A172 (cell line): ENCODE data around the gene CASR. TPM values are rescaled to one million over a fixed set of nuclear protein-coding genes. Genes with fewer than 3 reads are reported as not detected.
"Not testable (repeated sequence)": the region's sequence is repeated elsewhere in the genome, so short reads cannot be mapped to it uniquely, and the experiment has no call there.

Experiments used
- DNase-seq: peaks from one replicate; pipeline ENCODE4 v3.0.0-alpha.2; 2015; ENCODE audit warnings: low spot score
- total RNA-seq: library from RNA; depleted of rRNA; stranded (reverse); fragments of >200 nt; shearing (Covaris generic); gene quantifications from 2 replicates; pipeline ENCODE4 v1.2.3, GENCODE V29; 2014; rRNA removed

Gene CASR, protein sequence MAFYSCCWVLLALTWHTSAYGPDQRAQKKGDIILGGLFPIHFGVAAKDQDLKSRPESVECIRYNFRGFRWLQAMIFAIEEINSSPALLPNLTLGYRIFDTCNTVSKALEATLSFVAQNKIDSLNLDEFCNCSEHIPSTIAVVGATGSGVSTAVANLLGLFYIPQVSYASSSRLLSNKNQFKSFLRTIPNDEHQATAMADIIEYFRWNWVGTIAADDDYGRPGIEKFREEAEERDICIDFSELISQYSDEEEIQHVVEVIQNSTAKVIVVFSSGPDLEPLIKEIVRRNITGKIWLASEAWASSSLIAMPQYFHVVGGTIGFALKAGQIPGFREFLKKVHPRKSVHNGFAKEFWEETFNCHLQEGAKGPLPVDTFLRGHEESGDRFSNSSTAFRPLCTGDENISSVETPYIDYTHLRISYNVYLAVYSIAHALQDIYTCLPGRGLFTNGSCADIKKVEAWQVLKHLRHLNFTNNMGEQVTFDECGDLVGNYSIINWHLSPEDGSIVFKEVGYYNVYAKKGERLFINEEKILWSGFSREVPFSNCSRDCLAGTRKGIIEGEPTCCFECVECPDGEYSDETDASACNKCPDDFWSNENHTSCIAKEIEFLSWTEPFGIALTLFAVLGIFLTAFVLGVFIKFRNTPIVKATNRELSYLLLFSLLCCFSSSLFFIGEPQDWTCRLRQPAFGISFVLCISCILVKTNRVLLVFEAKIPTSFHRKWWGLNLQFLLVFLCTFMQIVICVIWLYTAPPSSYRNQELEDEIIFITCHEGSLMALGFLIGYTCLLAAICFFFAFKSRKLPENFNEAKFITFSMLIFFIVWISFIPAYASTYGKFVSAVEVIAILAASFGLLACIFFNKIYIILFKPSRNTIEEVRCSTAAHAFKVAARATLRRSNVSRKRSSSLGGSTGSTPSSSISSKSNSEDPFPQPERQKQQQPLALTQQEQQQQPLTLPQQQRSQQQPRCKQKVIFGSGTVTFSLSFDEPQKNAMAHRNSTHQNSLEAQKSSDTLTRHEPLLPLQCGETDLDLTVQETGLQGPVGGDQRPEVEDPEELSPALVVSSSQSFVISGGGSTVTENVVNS
- total RNA-seq: not detected in 2 replicates

DNA sequence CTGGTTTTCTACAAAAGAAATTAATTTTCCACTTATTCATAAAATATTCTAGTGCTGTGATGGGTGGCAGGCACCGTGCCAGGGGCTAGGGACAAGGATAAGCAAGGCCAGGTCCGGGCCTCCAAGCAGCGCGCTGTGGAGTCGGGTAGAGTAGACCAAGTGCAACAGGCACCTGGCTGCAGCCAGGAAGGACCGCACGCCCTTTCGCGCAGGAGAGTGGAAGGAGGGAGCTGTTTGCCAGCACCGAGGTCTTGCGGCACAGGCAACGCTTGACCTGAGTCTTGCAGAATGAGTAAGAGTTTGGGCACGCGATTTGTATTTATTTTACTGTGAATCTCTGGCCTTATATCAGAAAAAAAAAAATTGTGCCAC lies at the start of gene CASR:
CASR (plus strand) TSS at position 148 of the 372 bp plus-strand sequence. CDS start 70,522 bp downstream, outside the sequence.
- DNase-seq: no peak

DNA sequence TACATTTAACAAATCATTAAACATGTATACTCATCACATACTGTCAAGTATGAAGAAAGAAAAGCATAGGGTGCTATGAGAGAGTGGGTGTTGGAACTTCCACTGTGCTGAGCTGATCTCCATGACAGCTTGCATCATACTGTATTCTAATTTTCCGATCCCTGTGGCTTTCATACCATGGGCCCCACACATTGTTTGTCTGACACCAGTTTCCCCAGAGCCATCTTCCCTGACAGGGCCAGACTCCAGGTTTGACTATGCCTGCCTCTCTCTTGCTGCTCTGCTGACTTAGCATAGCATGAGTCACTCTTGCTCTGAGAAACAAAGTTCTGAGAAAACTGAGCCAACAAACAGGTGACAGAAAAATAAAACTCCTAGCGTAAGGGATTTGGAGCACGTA lies 37.0 kb upstream of the CASR start:
- no peak for DNase-seq

DNA sequence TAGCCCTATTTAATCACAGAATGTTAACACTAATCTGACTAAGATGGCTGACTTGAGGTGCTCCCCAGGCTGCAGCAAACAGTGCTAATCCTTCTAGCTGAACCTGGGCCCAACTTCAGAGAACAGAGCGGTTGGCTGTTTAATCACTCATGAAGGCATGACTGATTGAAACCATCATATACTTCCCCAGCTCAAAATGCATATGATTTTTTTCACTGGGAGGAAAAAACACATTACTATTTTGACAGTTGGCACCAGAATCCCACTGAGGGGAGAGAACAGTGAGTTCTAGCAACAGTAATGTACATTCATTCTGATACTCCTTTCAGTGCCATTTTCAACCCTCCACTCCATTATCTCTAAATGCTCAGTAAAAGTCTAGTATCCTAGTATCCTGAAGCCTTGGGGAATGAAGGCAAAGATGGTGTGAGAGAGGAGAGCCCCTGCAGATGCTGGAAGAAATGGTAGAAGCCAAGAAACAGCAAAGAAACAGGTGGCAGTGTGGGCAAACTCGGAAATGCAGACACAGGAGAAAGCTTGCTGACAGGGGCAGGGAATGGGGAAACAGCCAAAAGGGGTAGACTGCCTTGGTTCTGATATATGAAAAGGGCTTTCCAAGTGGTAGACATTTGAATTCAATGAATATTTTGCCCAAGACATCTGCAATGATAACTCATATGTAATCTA lies 34.4 kb upstream of the CASR start:
- DNase-seq: no peak

DNA sequence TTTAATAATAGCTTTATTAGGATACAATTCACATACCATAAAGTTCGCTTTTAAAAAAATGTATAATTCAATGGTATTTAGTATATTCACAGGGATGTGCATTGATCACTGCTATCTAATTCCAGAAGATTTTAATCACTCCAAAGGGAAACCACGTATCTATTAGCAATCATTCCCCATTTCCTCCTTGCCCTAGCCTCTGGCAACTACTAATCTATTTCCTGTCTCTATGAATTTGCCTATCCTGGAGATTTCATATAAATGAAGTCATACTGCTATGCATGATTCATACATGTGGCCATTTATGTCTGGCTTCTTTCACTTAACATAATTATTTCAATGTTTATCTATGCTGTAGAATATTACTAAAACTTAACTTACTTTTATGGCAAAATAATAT lies 32.0 kb upstream of the CASR start:
- no peak for DNase-seq

DNA sequence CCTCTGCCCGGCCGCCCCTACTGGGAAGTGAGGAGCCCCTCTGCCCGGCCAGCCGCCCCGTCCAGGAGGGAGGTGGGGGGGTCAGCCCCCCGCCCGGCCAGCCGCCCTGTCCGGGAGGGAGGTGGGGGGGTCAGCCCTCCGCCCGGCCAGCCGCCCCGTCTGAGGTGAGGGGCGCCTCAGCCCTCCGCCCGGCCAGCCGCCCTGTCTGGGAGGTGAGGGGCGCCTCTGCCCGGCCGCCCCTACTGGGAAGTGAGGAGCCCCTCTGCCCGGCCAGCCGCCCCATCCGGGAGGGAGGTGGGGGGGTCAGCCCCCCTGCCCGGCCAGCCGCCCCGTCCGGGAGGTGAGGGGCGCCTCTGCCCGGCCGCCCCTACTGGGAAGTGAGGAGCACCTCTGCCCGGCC lies 18.5 kb upstream of the CASR start:
- not testable (repeated sequence) for DNase-seq

DNA sequence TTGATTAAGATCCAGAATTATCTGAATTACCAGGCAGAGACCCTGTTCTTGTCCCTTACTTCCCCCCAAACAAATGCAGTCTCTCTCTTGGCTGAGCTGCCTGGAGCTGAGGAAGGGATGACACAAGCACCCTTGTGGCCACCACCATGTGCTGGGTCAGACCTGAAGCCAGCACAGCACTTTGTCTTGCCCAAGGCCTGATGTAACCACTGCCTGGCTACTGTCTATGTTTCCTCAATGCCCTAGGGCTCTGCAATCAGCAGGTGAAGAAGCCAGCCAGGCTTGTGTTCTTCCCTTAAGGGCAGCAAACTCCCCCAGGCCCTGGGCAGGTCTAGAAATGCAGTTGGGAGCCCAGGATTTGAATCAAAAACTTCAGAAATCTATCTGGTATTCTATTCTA lies 15.8 kb upstream of the CASR start:
- DNase-seq: no peak

DNA sequence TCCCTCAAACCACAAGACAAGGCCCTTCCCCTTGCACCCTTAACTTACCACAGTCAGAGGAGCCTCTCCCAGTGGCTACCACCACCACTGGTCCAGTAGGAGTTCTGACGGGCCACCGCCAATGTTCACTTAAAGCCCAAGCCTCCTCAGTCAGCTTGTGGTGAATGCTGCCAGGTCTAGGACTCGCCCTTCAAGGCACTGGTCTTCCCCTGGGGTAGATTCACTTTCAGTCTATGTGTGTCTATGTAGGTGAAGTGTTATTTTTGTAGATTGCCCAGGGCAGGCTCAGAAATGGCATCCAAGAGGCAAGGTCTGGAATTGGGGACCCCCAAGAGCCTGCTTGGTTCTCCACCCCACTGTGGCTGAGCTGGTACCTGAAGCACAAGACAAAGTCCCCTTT lies 15.4 kb upstream of the CASR start:
- DNase-seq: no peak

DNA sequence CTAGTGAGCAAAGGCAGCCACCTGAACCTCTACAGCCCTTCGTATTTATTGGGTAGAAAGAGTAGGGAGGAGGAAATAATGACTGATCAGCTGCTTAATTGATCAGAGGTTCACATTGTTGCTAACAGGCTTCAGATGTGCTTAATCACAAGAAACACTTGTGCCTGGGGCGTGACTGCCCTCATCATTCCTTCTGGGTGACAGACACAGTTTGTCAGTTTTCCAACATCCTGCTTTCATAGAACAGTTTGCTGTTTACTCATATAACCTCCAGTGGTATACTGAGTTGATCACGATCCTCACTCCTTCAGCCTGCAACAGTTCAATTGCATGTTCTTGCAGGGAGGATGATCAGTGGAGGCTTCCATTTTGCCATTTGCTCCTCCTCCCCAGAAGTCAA lies 13.6 kb upstream of the CASR start:
- DNase-seq: no peak

DNA sequence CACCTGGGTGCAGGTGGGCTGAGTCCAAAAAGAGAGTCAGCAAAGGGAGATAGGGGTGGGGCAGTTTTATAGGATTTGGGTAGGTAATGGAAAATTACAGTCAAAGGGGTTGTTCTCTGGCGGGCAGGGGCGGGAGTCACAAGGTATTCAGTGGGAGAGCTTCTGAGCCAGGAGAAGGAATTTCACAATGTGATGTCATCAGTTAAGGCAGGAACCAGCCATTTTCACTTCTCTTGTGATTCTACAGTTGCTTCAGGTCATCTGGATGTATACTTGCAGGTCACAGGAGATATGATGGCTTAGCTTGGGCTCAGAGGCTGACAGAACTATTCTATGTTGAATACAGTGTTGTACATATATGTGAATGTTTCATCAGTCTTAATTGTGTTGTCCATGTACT lies 12.1 kb upstream of the CASR start:
- DNase-seq: not testable (repeated sequence)

DNA sequence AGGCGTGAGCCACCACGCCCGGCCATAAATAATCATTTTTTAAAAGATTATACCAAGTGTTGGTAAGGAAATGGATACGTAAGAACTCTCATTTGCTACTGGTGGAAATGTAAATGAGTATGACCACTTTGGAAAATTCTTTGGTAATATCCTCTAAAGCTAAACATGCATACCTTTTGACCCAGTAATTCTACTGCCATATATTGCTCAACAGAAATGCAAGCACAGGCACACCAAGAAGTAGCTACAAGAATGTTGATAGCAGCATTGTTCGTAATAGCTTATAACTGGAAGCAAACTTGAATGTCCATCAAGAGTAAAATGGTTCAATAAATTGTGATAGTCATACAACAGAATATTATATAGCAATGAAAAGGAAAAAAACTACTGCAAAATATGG lies 4.8 kb upstream of the CASR start:
- DNase-seq: no peak

DNA sequence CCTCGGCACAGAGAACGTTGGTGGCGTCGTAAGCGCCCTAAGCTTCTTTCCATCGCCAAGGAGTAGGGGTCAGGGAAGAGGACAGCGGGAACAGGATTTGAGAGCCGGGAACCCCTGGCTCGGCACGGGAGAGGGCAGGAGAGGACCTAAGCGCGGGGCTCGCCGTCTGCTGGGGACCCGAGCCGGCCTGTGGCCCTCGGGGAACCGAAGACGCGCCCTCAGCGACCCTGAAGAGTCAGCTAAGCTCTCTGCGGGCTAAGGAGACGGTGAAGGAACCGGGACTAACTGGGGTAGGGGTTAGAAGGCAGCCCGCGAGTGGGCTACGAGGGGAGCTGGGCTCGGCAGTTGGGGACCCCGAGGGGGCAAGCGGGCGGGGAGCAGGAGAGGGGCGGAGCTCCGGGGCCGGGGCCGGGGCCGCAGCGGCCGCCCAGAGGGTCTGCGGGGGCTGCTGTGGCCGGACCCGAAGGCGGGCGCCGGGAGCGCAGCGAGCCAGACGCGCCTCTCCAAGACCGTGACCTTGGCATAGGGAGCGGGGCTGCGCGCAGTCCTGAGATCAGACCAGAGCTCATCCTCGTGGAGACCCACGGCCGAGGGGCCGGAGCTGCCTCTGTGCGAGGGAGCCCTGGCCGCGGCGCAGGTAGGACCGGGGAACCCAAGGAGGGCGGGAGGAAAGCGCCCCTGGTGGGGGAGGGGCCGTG lies 574 bp downstream of the CASR start:
- no peak for DNase-seq

DNA sequence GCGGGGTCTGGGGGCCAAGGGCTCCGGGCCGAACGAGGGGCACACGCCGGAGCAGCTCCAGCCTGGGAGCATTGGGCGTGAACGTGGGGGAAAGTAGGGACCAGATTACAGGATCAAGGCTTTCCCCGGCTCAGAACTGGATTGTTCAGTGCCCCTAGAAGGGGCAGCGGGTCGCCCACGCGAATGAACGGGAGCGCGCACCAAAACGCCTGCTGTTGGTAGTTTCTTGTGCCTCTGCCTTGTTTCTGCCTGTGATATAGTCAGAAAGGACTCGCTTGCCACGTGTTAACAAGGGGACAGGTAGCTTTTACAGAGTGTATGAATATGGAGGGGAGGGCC lies 1.1 kb downstream of the CASR start:
- no peak for DNase-seq

DNA sequence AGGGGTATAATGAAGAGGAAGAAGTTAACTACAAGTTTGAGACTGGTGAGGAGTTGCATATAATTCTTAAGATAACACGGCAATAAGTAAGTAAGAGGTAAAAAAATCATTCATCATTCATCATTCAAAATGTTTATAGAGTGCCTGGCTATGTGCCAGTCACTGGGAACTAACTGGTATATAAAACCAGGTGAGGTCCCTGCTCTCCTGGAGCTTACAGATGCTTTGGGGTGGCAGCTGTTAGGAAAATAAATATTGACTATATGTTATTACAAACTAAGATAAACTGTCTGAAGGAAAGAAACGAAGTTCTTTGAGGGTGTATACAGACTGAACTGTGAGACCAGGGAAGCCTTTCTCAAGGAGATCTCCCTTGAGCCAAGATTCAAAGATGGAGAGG lies 2.9 kb downstream of the CASR start:
- no peak for DNase-seq

DNA sequence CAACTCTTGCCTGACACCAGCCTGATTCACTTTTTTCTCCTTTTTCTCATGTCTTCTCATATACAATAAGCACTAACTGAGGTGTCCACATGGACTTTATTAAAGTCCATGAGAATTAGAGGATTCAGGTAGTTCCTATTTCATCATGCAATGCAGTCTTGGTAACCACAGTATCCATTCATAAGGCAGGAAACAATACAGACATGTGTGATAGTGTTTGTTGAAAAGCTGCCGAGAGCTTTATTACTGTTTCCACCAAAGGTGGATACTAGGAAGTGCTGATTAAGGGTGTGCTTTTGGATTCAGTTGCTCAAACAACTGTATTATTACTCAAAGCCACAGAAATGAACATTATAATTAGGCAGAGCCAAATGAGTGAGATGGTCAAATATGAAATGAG lies 5.3 kb downstream of the CASR start:
- DNase-seq: no peak

DNA sequence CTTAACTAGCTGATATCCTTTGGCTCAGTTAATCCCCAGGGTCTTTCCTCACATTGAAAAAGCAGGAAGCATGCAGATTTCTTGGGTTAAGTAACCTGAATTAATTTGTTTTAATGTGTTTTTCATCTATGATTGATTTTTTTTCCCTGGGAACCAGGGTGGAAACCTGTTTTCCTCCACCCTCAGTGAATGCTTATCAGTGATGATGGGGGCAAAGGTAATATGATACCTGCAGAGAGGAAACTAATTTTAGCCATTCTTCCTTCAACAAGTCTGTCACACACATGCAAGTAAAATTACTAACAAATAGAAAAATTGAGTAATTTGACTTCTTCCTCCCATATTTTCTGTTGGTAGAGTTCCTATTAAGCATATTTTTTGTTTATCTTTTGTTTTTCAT lies 5.9 kb downstream of the CASR start:
- DNase-seq: no peak

DNA sequence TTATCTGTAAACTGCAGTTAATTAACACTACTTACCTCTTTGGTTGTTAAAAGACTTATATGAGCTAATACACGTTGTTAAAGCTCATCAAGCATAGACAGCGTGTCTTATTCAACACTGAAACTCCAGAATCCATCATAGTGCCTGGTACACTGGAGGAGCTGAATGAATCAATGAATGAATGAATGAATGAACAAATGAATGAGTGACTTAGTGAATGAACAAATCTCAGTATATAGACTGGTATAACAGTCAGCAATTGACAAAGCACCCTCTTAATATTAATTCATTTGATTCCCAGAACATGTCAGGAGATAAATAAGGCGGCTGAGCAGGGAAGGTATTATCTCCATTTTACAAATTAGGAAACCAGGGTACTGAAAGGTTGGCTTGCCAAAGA lies 7.1 kb downstream of the CASR start:
- no peak for DNase-seq

DNA sequence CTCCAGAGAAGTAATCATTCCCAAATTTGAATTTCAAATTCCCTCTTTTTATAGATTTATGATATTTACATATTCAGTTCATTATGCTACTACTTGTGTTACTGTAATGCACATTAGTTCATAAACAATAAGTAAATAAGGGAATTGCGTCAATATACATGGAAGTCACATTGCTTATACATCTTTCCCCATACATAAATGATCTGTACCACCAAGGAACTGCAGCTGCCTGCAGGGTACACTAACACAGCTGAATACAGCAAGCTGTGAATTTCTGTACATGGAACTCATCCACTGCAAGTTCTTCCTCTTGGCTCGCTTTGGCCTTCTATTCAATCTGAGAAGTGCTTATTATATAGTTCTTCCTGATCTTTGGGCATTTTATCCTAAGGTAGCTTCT lies 15.5 kb downstream of the CASR start:
- DNase-seq: no peak

DNA sequence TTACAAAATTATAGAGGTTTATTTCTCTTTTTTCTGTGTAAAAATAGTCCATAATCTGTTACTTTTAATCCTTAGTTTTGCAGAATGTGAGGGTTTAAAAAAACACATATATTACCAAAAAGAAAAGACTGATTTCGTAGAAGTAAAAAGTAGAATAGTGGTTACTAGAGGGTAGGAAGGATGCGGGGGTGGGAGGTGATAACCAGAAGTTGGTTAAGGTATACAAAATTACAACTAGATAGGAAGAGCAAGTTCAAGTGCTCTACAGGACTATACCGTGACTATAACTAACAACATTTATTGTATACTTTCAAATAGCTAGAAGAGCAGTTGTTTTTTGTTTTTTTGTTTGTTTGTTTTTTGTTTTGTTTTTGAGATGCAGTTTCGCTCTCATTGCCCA lies 16.1 kb downstream of the CASR start:
- no peak for DNase-seq

DNA sequence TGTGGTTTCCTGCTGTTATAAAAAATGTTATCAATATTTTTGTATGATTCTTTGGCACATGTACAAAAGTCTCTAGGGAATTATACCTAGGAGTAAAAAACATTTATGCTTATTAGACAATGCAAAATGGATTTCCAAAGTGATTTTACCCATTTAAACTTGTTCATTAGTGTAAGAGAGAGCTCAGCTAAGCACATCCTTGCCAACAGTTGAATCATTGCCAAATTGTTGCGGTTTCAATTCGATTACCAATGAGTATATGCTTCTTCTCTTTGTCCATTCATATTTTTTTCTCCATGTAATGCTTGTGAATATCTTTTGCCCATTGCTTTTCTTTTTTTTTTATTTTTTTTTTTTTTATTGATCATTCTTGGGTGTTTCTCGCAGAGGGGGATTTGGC lies 17.2 kb downstream of the CASR start:
- DNase-seq: no peak

DNA sequence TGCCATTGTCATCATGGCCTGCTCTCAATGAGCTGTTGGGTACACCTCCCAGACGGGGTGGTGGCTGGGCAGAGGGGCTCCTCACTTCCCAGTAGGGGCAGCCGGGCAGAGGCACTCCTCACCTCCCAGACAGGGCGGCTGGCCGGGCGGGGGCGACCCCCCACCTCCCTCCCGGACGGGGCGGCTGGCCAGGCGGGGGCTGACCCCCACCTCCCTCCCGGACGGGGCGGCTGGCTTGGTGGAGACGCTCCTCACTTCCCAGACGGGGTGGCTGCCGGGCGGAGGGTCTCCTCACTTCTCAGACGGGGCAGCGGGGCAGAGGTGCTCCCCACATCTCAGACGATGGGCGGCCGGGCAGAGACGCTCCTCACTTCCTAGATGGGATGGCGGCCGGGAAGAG lies 18.0 kb downstream of the CASR start:
- DNase-seq: not testable (repeated sequence)

DNA sequence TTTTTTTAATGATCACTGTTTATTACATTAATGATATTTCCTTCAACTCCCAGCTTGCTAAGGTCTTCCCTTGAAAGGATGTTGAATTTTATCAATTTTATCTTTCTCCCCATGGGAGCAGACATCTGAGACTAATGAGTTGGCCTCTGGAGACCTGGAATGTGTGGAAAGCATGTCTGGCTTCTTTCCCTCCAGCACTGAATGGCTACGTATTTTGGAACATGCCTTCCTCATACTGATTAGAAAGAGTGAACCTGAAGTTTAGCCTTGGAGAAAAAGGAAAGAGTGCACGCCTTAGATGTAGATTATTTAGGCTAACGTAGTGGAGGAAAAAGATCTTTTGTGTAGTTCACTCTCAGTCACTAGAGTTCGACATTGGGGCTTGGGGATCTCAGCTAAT lies 25.1 kb downstream of the CASR start:
- no peak for DNase-seq

DNA sequence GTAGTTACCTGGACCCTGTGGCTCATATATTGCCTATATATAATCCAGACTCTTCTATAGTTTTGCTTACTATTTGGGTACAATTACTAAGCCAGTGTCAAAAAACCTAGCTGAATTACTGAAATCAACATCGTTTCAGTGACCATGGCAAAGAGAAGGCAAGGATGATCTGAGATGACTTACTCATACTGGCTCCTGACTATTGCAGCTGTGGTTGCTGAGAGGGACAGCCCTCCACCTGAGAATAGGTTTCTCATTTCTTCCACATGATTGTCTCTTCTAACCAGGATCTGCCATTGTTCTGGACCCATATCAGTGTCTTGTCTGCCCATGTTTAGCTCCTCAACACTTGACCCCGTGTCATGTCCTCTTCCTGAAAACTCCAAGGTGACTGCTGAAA lies 30.2 kb downstream of the CASR start:
- no peak for DNase-seq
